Measurements from ENCODE around the gene SERP2. TPM values are rescaled to one million over a fixed set of nuclear protein-coding genes. Genes with fewer than 3 reads are reported as not detected.

The SERP2 gene
- total and polyA plus RNA-seq, 2 donors (not counting 1 experiment from before 2014, with no cell fraction given) = 0.43 TPM; not detected in 1

DNA sequence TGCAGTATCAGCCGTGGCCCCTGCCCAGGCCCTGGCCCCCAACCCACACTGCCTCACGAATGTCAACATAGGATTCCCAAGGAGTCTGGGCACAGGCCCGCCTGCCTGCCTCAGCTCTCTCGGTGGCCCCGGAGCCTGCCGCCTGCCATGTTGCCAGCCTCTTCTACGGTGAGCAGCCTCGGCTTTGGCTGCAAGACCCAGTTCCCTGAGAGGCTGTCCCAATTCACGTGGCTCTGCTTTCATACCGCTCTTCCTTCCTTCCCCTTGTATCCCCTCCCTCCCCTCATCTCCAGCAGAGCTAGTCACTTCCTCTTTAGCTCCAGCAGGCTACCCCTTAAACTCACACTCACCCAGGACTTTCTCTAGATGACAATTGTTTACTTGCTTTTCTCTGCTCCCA, 42.7 kb downstream of the SERP2 start:
- H3K27ac Mint-ChIP-seq = no peak overlapping the region
- H3K4me3 Mint-ChIP-seq = no peak overlapping the region
- no peaks in the 10 kb centered on the region for H3K27me3 ChIP-seq (replicated peaks in 1 of 4; ENCODE audit: control extremely low read depth in 1 of 4, control insufficient read depth in 3 of 4, insufficient read depth in 4 of 4, low read length in 3 of 4)

DNA sequence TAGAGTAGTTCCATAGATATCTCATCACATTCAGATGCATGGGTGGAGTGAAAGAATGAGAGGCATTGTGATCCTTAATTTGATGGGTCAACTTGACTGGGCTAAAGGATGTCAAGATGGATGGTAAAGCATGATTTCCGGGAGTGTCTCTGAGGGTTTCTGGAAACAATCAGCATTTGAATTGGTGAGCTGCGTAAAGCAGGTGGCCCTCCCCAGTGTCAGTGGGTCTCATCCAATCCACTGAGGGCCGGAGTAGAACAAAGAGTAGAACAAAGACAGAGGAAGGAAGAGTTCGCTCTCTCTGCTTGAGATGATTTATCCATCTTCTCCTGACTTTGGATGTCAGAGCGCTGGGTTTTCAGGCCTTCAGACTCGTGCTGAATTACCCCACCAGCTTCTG, 43.1 kb downstream of the SERP2 start:
- Histone ChIP-seq H2AFZ (ENCODE audit: insufficient read depth, low read depth, low read length, poor library complexity, severe bottlenecking) (no peak overlapping the region), H3K27me3 (replicated peaks in 1 of 4; ENCODE audit: control extremely low read depth in 1 of 4, control insufficient read depth in 3 of 4, insufficient read depth in 4 of 4, low read length in 3 of 4) (no peaks in the 10 kb centered on the region), H3K79me2 (ENCODE audit: control insufficient read depth, insufficient read depth, low read length) (no peaks in the 10 kb centered on the region), H4K20me1 (ENCODE audit: control insufficient read depth, insufficient read depth, low read length, poor library complexity, severe bottlenecking) (no peaks in the 10 kb centered on the region), H3K4me3 (ENCODE audit: control extremely low read depth in 1 of 5, extremely low read depth in 1 of 5, insufficient read depth in 1 of 5, low read depth in 2 of 5, low read length in 4 of 5) (no peak overlapping the region), H3K9me3 (ENCODE audit: control extremely low read depth in 1 of 3, control insufficient read depth in 2 of 3, insufficient read depth in 1 of 3, low read length in 2 of 3) (peaks cover 0 to 3% (median 0%) of the 10 kb centered on the region in 3 donors), H3K9ac (ENCODE audit: low read length) (no peak overlapping the region), H3K4me2 (replicated peaks; ENCODE audit: low read depth, low read length, poor library complexity, severe bottlenecking) (no peak overlapping the region), H3K4me1 (ENCODE audit: control insufficient read depth in 2 of 2, insufficient read depth in 2 of 2, low read length in 2 of 2) (peaks cover 4 to 9% of the 10 kb centered on the region in 2 donors), H3K36me3 (replicated peaks in 1 of 2; ENCODE audit: control extremely low read depth in 1 of 2, control insufficient read depth in 1 of 2, extremely low read depth in 1 of 2, insufficient read depth in 2 of 2, low read length in 1 of 2) (no peaks in the 10 kb centered on the region), H3K27ac (ENCODE audit: low read length in 2 of 2) (no peak overlapping the region)
- intact Hi-C loops (cut with micrococcal nuclease) = no loop called here
- TF ChIP-seq EZH2 (IDR thresholded peaks at IDR 0.05; ENCODE audit: borderline replicate concordance, insufficient read depth, low read depth, low read length, poor library complexity, severe bottlenecking) = no peak
- no peak for TF ChIP-seq CTCF (IDR thresholded peaks at IDR 0.05)
- Mint-ChIP-seq H3K27me3 (peaks cover 9% of the 10 kb centered on the region), H3K4me1 (peaks cover 16% of the 10 kb centered on the region), H3K9me3 (ENCODE audit: insufficient read depth) (no peaks in the 10 kb centered on the region), H3K27ac (no peak overlapping the region), H3K4me3 (no peak overlapping the region)
- ATAC-seq (ENCODE audit: low read depth) = no peak
- 96% methylated on average over 5 of the region's 6 CpGs for WGBS (ENCODE audit: insufficient coverage)
- POLR2A ChIA-PET = no interaction called here
- DNase-seq = no peak
- CTCF ChIA-PET = no interaction called here

More for the DNA sequence above, 42.7 kb downstream of the SERP2 start:
- no peak for TF ChIP-seq CTCF (IDR thresholded peaks at IDR 0.05)
- H3K9ac ChIP-seq (ENCODE audit: low read length) = no peak overlapping the region
- intact Hi-C loops (cut with micrococcal nuclease) = no loop called here
- no peak overlapping the region for H3K4me3 ChIP-seq (ENCODE audit: control extremely low read depth in 1 of 5, extremely low read depth in 1 of 5, insufficient read depth in 1 of 5, low read depth in 2 of 5, low read length in 4 of 5)
- WGBS (ENCODE audit: insufficient coverage) = 50% methylated on average over 10 of the region's 10 CpGs
- H3K9me3 ChIP-seq (ENCODE audit: control extremely low read depth in 1 of 3, control insufficient read depth in 2 of 3, insufficient read depth in 1 of 3, low read length in 2 of 3) = peaks cover 0 to 3% (median 0%) of the 10 kb centered on the region in 3 donors
- no peak for DNase-seq
- peaks cover 4 to 9% of the 10 kb centered on the region in 2 donors for H3K4me1 ChIP-seq (ENCODE audit: control insufficient read depth in 2 of 2, insufficient read depth in 2 of 2, low read length in 2 of 2)
- no peak overlapping the region for H3K4me2 ChIP-seq (replicated peaks; ENCODE audit: low read depth, low read length, poor library complexity, severe bottlenecking)
- no peak for ATAC-seq (ENCODE audit: low read depth)
- CTCF ChIA-PET = no interaction called here
- H4K20me1 ChIP-seq (ENCODE audit: control insufficient read depth, insufficient read depth, low read length, poor library complexity, severe bottlenecking) = no peaks in the 10 kb centered on the region
- POLR2A ChIA-PET = no interaction called here
- no peak overlapping the region for H3K27ac ChIP-seq (ENCODE audit: low read length in 2 of 2)
- no peaks in the 10 kb centered on the region for H3K79me2 ChIP-seq (ENCODE audit: control insufficient read depth, insufficient read depth, low read length)
- Mint-ChIP-seq H3K9me3 (ENCODE audit: insufficient read depth) (no peaks in the 10 kb centered on the region), H3K4me1 (peaks cover 16% of the 10 kb centered on the region), H3K27me3 (peaks cover 7% of the 10 kb centered on the region)
- H2AFZ ChIP-seq (ENCODE audit: insufficient read depth, low read depth, low read length, poor library complexity, severe bottlenecking) = no peak overlapping the region
- no peaks in the 10 kb centered on the region for H3K36me3 ChIP-seq (replicated peaks in 1 of 2; ENCODE audit: control extremely low read depth in 1 of 2, control insufficient read depth in 1 of 2, extremely low read depth in 1 of 2, insufficient read depth in 2 of 2, low read length in 1 of 2)

Data from B cell (primary cell).